Thyroid gland (tissue), 4 donors: ENCODE data around the gene RNF183. TPM values are rescaled to one million over a fixed set of nuclear protein-coding genes. Genes with fewer than 3 reads are reported as not detected.

Source experiments
- DNase-seq, 2 donors: peaks; one replicate each; pipeline ENCODE4 v3.0.0-alpha.2; 2019
- H3K27ac ChIP-seq, 3 donors: fragments of 200-600 bp; sonication (generic); 1 replicate in 2 of 3; 2 replicates in 1 of 3; pipeline ENCODE4 v1.5.1; 2016 to 2019; ENCODE audit warnings: mild to moderate bottlenecking in 1 of 3, moderate library complexity in 1 of 3
- H3K27me3 ChIP-seq: fragments of 200-600 bp; sonication (generic); one replicate; pipeline ENCODE4 v1.5.1; 2019
- H3K36me3 ChIP-seq, 2 donors: fragments of 200-600 bp; sonication (generic); one replicate each; pipeline ENCODE4 v1.5.1; 2016 to 2019
- H3K4me1 ChIP-seq, 2 donors: fragments of 200-600 bp; sonication (generic); one replicate each; pipeline ENCODE4 v1.5.1; 2017 to 2019
- H3K4me3 ChIP-seq, 3 donors: fragments of 200-600 bp; sonication (generic); replicated peaks in 1 of 3; 1 replicate in 2 of 3; 2 replicates in 1 of 3; pipeline ENCODE4 v1.5.1; 2016; ENCODE audit warnings: mild to moderate bottlenecking in 1 of 3
- H3K9me3 ChIP-seq: fragments of 200-600 bp; sonication (generic); one replicate; pipeline ENCODE4 v1.5.1; 2017
- POLR2A ChIP-seq, 2 donors: fragments of 450-650 bp; IDR thresholded peaks; one replicate each; pipeline ENCODE4 v1.6.1; 2017; ENCODE audit warnings: antibody characterized with exemption in 2 of 2, mild to moderate bottlenecking in 2 of 2, moderate library complexity in 1 of 2
- WGBS, 2 donors: methylation state at CpG; one replicate each; pipeline ENCODE4 v1.1.5; 2017; 5-methylcytosine and 5-hydroxymethylcytosine counted together
- intact Hi-C: fragments of 100-400 bp; cut with DNase I; formaldehyde crosslinking; loops from one replicate; pipeline ENCODE4 v1.15.1; 2023
- total RNA-seq, 4 donors: library from RNA; depleted of rRNA; stranded (reverse); fragments of >200 nt; gene quantifications; one replicate each; pipeline ENCODE4 v1.2.3, GENCODE V29; 2016
- TF ChIP-seq, protein P1 (sequence below), 6 experiments: fragments of 200-600 bp in 3 of 6; fragments of 450-650 bp in 3 of 6; sonication (generic) in 3 of 6; IDR thresholded peaks; one replicate each; pipeline ENCODE4 v1.5.1; 2016 to 2019; ENCODE audit warnings: antibody characterized with exemption in 6 of 6, mild to moderate bottlenecking in 2 of 6, inconsistent platforms in 1 of 6, moderate library complexity in 1 of 6

RNF183 gene
- total RNA-seq, 4 donors from 2014 or later = not detected

DNA sequence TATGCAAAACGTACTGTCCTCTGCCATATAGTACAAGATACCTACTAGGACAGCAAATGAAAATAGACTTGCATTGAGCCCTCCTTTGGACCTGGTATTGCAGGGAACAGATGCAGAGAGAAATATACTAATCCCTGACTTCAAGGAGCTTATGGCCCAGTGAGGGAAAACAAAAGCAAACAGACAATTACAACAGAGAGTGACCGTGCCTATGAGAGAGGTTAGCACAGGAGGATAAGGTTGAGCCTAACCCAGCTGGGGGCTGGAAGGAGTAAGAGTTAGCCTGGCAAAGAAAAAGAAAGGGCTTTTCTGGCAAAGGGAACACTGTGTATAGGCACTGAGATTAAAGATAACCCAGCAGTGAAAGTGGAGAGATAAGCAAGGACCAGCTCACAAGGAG, 33.3 kb downstream of the RNF183 start:
- DNase-seq = no peak
- 93 to 96% methylated on average over 2 of the region's 2 CpGs for WGBS, 2 donors
- H3K9me3 ChIP-seq = no peaks in the 10 kb centered on the region
- TF ChIP-seq, protein P1, sequence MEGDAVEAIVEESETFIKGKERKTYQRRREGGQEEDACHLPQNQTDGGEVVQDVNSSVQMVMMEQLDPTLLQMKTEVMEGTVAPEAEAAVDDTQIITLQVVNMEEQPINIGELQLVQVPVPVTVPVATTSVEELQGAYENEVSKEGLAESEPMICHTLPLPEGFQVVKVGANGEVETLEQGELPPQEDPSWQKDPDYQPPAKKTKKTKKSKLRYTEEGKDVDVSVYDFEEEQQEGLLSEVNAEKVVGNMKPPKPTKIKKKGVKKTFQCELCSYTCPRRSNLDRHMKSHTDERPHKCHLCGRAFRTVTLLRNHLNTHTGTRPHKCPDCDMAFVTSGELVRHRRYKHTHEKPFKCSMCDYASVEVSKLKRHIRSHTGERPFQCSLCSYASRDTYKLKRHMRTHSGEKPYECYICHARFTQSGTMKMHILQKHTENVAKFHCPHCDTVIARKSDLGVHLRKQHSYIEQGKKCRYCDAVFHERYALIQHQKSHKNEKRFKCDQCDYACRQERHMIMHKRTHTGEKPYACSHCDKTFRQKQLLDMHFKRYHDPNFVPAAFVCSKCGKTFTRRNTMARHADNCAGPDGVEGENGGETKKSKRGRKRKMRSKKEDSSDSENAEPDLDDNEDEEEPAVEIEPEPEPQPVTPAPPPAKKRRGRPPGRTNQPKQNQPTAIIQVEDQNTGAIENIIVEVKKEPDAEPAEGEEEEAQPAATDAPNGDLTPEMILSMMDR (IDR thresholded peaks at IDR 0.05) = no peak
- no peak for TF ChIP-seq POLR2A (IDR thresholded peaks at IDR 0.05)
- peaks cover 35 to 54% of the 10 kb centered on the region in 2 donors for H3K36me3 ChIP-seq
- peaks cover 5 to 6% of the 10 kb centered on the region in 2 donors for H3K4me1 ChIP-seq
- H3K4me3 ChIP-seq = no peak overlapping the region
- intact Hi-C loops = loop anchor here (5.0 to 10.0 kb wide), 3 partner anchors 45 to 387 kb away; partner anchors contain the start of genes FKBP15 and SLC31A1
- no peak overlapping the region for H3K27ac ChIP-seq
- no peaks in the 10 kb centered on the region for H3K27me3 ChIP-seq

DNA sequence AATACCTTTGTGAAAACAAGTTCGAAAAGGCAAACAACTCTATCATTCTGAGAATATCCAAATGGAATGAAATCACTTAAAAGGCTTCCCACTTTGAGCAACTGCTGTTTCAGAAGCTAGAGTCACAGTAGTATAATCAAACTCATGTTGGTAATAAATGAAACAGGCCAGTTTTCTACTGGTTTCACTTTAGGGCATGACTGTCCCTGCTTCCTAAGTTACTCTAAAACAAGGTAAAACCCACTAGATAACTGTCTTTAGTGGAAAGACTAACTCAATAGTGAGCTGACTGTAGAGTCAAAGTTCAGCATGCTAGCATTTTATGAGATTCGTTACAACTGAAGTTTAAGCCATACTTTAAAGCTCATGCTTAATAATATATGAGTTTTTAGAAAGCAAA, 33.8 kb downstream of the RNF183 start:
- Histone ChIP-seq H3K4me3 (no peak overlapping the region), H3K4me1 (peaks cover 4 to 5% of the 10 kb centered on the region in 2 donors), H3K27me3 (no peaks in the 10 kb centered on the region), H3K36me3 (peaks cover 35 to 54% of the 10 kb centered on the region in 2 donors), H3K9me3 (no peaks in the 10 kb centered on the region), H3K27ac (no peak overlapping the region)
- no peak for DNase-seq
- whole genome bisulfite sequencing, 2 donors = 91 to 97% methylated on average over 2 of the region's 2 CpGs
- intact Hi-C loops = no loop called here
- no peak for TF ChIP-seq POLR2A (IDR thresholded peaks at IDR 0.05)
- TF ChIP-seq, protein P1 (IDR thresholded peaks at IDR 0.05) = no peak

DNA sequence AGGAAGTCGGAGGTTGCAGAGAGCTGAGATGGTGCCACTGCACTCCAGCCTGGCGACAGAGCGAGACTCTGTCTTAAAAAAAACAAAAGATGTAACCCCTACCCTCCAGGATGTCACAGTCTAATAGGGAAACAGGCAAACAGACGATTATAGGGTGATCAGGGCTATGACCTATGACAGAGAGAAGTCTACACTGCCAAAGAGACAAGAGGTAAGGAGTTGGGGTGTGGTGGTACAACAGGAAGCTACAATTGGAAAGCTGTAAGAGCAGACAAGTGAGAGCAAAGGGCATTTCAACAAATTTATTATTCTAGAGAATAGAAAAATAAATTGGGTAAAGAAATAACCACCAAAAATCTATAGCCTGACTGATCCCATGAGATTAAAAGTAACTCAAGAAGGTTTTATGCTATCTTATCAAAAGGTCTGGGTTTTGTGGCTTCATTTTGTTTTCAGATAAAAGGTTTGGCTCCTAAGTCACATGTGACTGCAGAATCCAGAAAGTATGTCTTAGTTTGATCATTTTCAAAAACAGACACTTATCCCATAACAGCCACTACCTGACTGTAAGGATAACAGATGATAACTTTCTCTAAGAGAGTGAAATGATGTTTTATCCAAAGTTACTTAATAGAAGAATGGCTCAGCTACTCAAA, 35.1 kb downstream of the RNF183 start:
- Histone ChIP-seq H3K4me1 (no peaks in the 10 kb centered on the region), H3K27ac (no peak overlapping the region), H3K36me3 (peaks cover 35 to 54% of the 10 kb centered on the region in 2 donors), H3K27me3 (no peaks in the 10 kb centered on the region), H3K9me3 (no peaks in the 10 kb centered on the region), H3K4me3 (no peak overlapping the region)
- TF ChIP-seq POLR2A (IDR thresholded peaks at IDR 0.05) = no peak
- TF ChIP-seq, protein P1 (IDR thresholded peaks at IDR 0.05) = no peak
- 94 to 97% methylated on average over 4 of the region's 4 CpGs for WGBS, 2 donors
- DNase-seq = no peak
- intact Hi-C loops = no loop called here

DNA sequence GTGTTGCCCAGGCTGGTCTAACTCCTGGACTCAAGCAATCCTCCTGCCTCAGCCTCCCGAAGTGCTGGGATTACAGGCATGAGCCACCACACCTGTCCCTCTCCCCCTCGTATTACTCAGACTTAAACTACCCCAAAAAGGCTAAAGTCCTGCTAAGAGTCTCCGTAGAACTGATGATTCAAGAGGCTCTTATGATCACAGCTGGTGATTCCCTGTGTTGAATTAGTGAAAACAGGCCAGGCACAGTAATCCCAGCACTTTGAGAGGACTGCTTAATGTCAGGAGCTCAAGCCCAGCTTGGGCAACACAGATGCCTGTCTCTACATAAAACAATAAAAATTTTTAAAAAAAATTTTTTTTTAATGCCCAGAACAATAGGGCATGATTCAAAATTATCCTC, 37.0 kb downstream of the RNF183 start:
- Histone ChIP-seq H3K36me3 (peaks cover 17 to 40% of the 10 kb centered on the region in 2 donors), H3K27ac (no peak overlapping the region), H3K9me3 (no peaks in the 10 kb centered on the region), H3K4me3 (no peak overlapping the region), H3K27me3 (no peaks in the 10 kb centered on the region), H3K4me1 (no peaks in the 10 kb centered on the region)
- no peak for DNase-seq
- intact Hi-C loops = no loop called here
- 74 to 86% methylated on average over 3 of the region's 3 CpGs for WGBS, 2 donors
- no peak for TF ChIP-seq POLR2A (IDR thresholded peaks at IDR 0.05)
- TF ChIP-seq, protein P1 (IDR thresholded peaks at IDR 0.05) = no peak

DNA sequence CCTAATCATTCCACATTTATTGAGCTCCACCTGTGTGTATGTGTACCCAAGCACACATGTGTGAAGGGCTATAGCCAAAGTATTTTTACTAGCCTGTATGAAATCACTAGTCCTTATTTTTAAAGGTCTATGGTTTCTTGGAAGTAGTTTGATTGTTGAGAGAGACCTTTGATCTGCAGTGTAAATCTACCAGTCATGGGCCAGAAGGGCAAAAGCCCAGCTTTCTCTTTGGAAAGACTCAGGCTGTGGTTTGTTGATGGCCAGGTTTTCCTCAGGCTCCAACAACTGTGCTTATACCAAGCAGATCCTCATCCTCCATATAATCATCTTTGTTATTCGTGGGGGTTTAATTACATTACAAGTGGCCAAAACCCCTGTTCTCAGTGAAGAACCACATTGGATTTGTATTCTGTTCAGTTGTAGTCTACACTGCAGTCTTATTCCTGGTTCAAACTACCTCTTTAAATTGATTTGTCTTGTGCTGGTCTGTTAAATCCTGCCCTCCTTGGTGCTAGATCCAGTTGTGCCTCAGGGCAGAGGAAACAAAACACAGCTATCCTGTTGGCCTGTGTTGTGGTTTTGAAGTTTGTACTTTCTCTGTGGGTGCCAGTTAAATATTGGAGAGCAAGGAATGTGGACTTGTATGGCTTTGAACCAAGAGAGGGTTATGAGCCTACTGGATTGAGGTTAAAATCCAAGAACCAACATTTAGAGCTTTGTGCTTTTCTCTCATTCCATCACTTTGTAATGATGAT, 41.1 kb downstream of the RNF183 start:
- H3K36me3 ChIP-seq = peaks cover 8 to 14% of the 10 kb centered on the region in 2 donors
- H3K4me1 ChIP-seq = no peaks in the 10 kb centered on the region
- intact Hi-C loops = no loop called here
- H3K4me3 ChIP-seq = no peak overlapping the region
- TF ChIP-seq, protein P1 (IDR thresholded peaks at IDR 0.05) = no peak
- no peak for TF ChIP-seq POLR2A (IDR thresholded peaks at IDR 0.05)
- H3K27me3 ChIP-seq = no peaks in the 10 kb centered on the region
- DNase-seq = no peak
- H3K9me3 ChIP-seq = no peaks in the 10 kb centered on the region
- 87 to 100% methylated on average over 1 of the region's 1 CpG for WGBS, 2 donors
- no peak overlapping the region for H3K27ac ChIP-seq
